ENCODE results near the gene SEBOX. TPM values are rescaled to one million over a fixed set of nuclear protein-coding genes. Genes with fewer than 3 reads are reported as not detected.

Gene SEBOX
- total and polyA plus RNA-seq, 2 experiments from 2014 or later: not detected

GRCh38 chr17:28350271-28350670 is 14.7 kb downstream of the SEBOX start:
- H3K27me3 ChIP-seq (ENCODE audit: insufficient read depth): no peaks in the 10 kb centered on the region
- no peaks in the 10 kb centered on the region; the same call in 1 of the 2 replicates for H3F3A ChIP-seq (replicated peaks; ENCODE audit: low read depth)
- H3K4me1 ChIP-seq (ENCODE audit: insufficient read depth): no peaks in the 10 kb centered on the region; the same call in 1 of the 2 replicates
- peaks cover 80% of the 10 kb centered on the region for H3K36me3 Mint-ChIP-seq (ENCODE audit: low read depth)
- ATAC-seq (no peak), DNase-seq (ENCODE audit: low spot score) (no peak)
- H3K27ac Mint-ChIP-seq: no peak overlapping the region
- H2AFZ ChIP-seq: no peak overlapping the region
- TF ChIP-seq CTCF (conservative IDR thresholded peaks at IDR 0.05; ENCODE audit: low read depth in 2 of 2) (no peak), CREB1 (CRISPR knock-in tag; IDR thresholded peaks at IDR 0.05; ENCODE audit: low read depth) (no peak), ZNF462 (CRISPR knock-in tag; IDR thresholded peaks at IDR 0.05) (no peak), JUNB (IDR thresholded peaks at IDR 0.05; ENCODE audit: unreplicated experiment) (no peak), STAT1 (IDR thresholded peaks at IDR 0.05; ENCODE audit: unreplicated experiment) (no peak), ZNF114 (CRISPR knock-in tag; IDR thresholded peaks at IDR 0.05) (no peak), ZNF331 (CRISPR knock-in tag; IDR thresholded peaks at IDR 0.05; ENCODE audit: low read depth) (no peak)
- H3K4me3 ChIP-seq: no peak overlapping the region
- H3K36me3 ChIP-seq (ENCODE audit: insufficient read depth): peaks cover 21% of the 10 kb centered on the region; the same call in 1 of the 2 replicates
- peaks cover 14% of the 10 kb centered on the region; the same call in 1 of the 2 replicates for H4K20me1 ChIP-seq (replicated peaks; ENCODE audit: insufficient read depth)
- H3K27me3 Mint-ChIP-seq (ENCODE audit: insufficient read depth, low read depth, poor library complexity): peaks cover 7% of the 10 kb centered on the region
- H3K4me2 ChIP-seq: no peak overlapping the region
- no peak overlapping the region for H3K27ac ChIP-seq (ENCODE audit: low read depth)
- peaks cover 16% of the 10 kb centered on the region for H3K4me1 Mint-ChIP-seq
- H3K9me3 Mint-ChIP-seq: no peaks in the 10 kb centered on the region
- no peak overlapping the region for H3K4me3 Mint-ChIP-seq
- H3K79me2 ChIP-seq (replicated peaks; ENCODE audit: insufficient read depth): no peaks in the 10 kb centered on the region; the same call in 1 of the 2 replicates
- H3K9me2 ChIP-seq (ENCODE audit: insufficient read depth): no peaks in the 10 kb centered on the region
